ENCODE results near the gene LNPEP. TPM values are rescaled to one million over a fixed set of nuclear protein-coding genes. Genes with fewer than 3 reads are reported as not detected.

LNPEP gene
- total and polyA plus RNA-seq, 2 of the 4 experiments (the other 2 are of a cell fraction) = 3.6 to 27.4 TPM

- ChIA-PET CTCF (interaction anchor here (1.4 kb wide), 1 partner anchor 23 kb away, joined by 4 read pairs; no protein-coding TSS in a partner anchor), POLR2A (ENCODE audit: unreplicated experiment) (no interaction called here)
- Histone ChIP-seq H3K9me1 (ENCODE audit: insufficient read depth, low read length) (0 out of 2 replicates have a peak, but pooled peaks cover 4% of the 10 kb centered on the region), H2AK5ac (ENCODE audit: low read depth, low read length) (peak overlapping the region; percentile 44; the same call in 1 of the 2 replicates), H3K4ac (ENCODE audit: low read depth, low read length) (no peak overlapping the region), H2BK20ac (ENCODE audit: low read depth, low read length) (no peak overlapping the region), H3K4me3 (ENCODE audit: insufficient read depth, low read depth, low read length) (no peak overlapping the region), H4K5ac (ENCODE audit: low read depth, low read length) (no peak overlapping the region), H2AFZ (replicated peaks; ENCODE audit: low read length, poor library complexity) (no peak overlapping the region), H4K20me1 (ENCODE audit: insufficient read depth, low read length) (no peaks in the 10 kb centered on the region), H3K4me1 (ENCODE audit: control insufficient read depth, insufficient read depth, low read length) (0 out of 2 replicates have a peak, but pooled peaks cover 2% of the 10 kb centered on the region), H3K9ac (ENCODE audit: low read depth, low read length) (no peak overlapping the region), H3K79me1 (ENCODE audit: low read depth in 1 of 2, low read length in 2 of 2) (peaks cover 13 to 38% of the 10 kb centered on the region in 2 experiments; a peak in 3 of 4 replicates), H3K4me2 (ENCODE audit: low read depth, low read length) (no peak overlapping the region), H3K36me3 (ENCODE audit: control insufficient read depth, insufficient read depth, low read length) (no peaks in the 10 kb centered on the region), H2BK15ac (ENCODE audit: low read depth, low read length) (no peak overlapping the region), H3K14ac (replicated peaks; ENCODE audit: low read depth, low read length) (no peak overlapping the region), H2BK5ac (ENCODE audit: low read depth, low read length, poor library complexity, severe bottlenecking) (no peak overlapping the region), H3K27me3 (ENCODE audit: control insufficient read depth, insufficient read depth, low read length) (no peaks in the 10 kb centered on the region), H2BK120ac (ENCODE audit: low read depth, low read length) (no peak overlapping the region), H3K23ac (ENCODE audit: low read depth, low read length) (no peak overlapping the region), H4K91ac (ENCODE audit: insufficient read depth, low read depth, low read length) (no peak overlapping the region), H3K9me3 (ENCODE audit: control insufficient read depth, insufficient read depth, low read length) (no peaks in the 10 kb centered on the region), H3K27ac (ENCODE audit: insufficient read depth, low read length) (no peak overlapping the region), H4K8ac (ENCODE audit: low read depth in 2 of 2, low read length in 2 of 2) (no peak overlapping the region), H3K18ac (ENCODE audit: low read depth, low read length) (no peak overlapping the region), H2AK9ac (replicated peaks; ENCODE audit: low read depth, low read length, poor library complexity) (no peak overlapping the region), H3K56ac (ENCODE audit: extremely low read depth, insufficient read depth, low read length) (no peak overlapping the region)
- 0 out of 2 replicates have a peak, but pooled peaks have one; percentile 23 for TF ChIP-seq MAFK (IDR thresholded peaks at IDR 0.05; ENCODE audit: low read depth, low read length)
- no peak for TF ChIP-seq ELK1 (IDR thresholded peaks at IDR 0.05; ENCODE audit: borderline replicate concordance, low read depth, low read length)
- TF ChIP-seq MAZ (IDR thresholded peaks at IDR 0.05; ENCODE audit: borderline replicate concordance, low read depth, low read length) = no peak
- no peak for TF ChIP-seq MXI1 (IDR thresholded peaks at IDR 0.05; ENCODE audit: borderline replicate concordance, low read depth, low read length)
- ATAC-seq (ENCODE audit: low read depth) (peak; percentile 87), DNase-seq (peak; percentile 82)
- intact Hi-C loops (cut with micrococcal nuclease) (no loop called here), in situ Hi-C loops (cut with MboI; ENCODE audit: low sequenced_read_pairs) (no loop called here), dilution Hi-C loops (cut with HindIII; ENCODE audit: low sequenced_read_pairs, unreplicated experiment) (no loop called here)
- no CpG with 5 or more reads among the region's 3 CpGs for WGBS, 2 experiments (ENCODE audit: extremely low coverage in 2 of 2, insufficient read length in 1 of 2)
- BruUV-seq (replicated peaks) = no TSS peak
These were observed 27.4 kb downstream of the LNPEP start for GRCh38 chr5:96963267-96963666.
